Ishikawa (cell line): Measurements from ENCODE around the gene C1orf141.

Experiments
- CEBPB ChIP-seq: IDR thresholded peaks from 2 replicates; pipeline ENCODE4 v1.6.1; 2012
- CREB1 ChIP-seq: IDR thresholded peaks from 2 replicates; pipeline ENCODE4 v1.6.1; 2012; ENCODE audit warnings: low read depth
- EGR1 ChIP-seq: IDR thresholded peaks from 2 replicates; pipeline ENCODE4 v1.6.1; 2012
- EP300 ChIP-seq: IDR thresholded peaks from 2 replicates; pipeline ENCODE4 v1.6.1; 2012; ENCODE audit warnings: borderline replicate concordance
- FOXM1 ChIP-seq: IDR thresholded peaks from 2 replicates; pipeline ENCODE4 v1.6.1; 2012; ENCODE audit warnings: low read depth, borderline replicate concordance
- MAX ChIP-seq: IDR thresholded peaks from 2 replicates; pipeline ENCODE4 v1.6.1; 2012
- RAD21 ChIP-seq: IDR thresholded peaks from 2 replicates; pipeline ENCODE4 v1.6.1; 2012; ENCODE audit warnings: low read depth
- REST ChIP-seq: IDR thresholded peaks from 2 replicates; pipeline ENCODE4 v1.6.1; 2012; ENCODE audit warnings: low read depth, mild to moderate bottlenecking
- TAF1 ChIP-seq: IDR thresholded peaks from 2 replicates; pipeline ENCODE4 v1.6.1; 2012; ENCODE audit warnings: low read depth, mild to moderate bottlenecking
- TCF12 ChIP-seq: IDR thresholded peaks from 2 replicates; pipeline ENCODE4 v1.6.1; 2012; ENCODE audit warnings: low read depth
- TEAD4 ChIP-seq: IDR thresholded peaks from 2 replicates; pipeline ENCODE4 v1.6.1; 2012
- USF1 ChIP-seq: IDR thresholded peaks from 2 replicates; pipeline ENCODE4 v1.6.1; 2012
- YY1 ChIP-seq: IDR thresholded peaks from 2 replicates; pipeline ENCODE4 v1.6.1; 2012; ENCODE audit warnings: low read depth
- ZBTB7A ChIP-seq: IDR thresholded peaks from 2 replicates; pipeline ENCODE4 v1.6.1; 2012; ENCODE audit warnings: low read depth

GRCh38 chr1:67166196-67166595 is 31.4 kb upstream of the C1orf141 start, which contains the start of gene IL23R:
- TF ChIP-seq MAX (no peak), RAD21 (no peak), YY1 (no peak), REST (no peak), FOXM1 (no peak), TAF1 (no peak), EP300 (no peak), TCF12 (no peak), CREB1 (no peak), CEBPB (no peak), USF1 (no peak), TEAD4 (no peak), ZBTB7A (no peak), EGR1 (no peak)
